RCC 7860 (cell line): Measurements from ENCODE around the gene URB1.
"Not testable (repeated sequence)": the region's sequence is repeated elsewhere in the genome, so short reads cannot be mapped to it uniquely, and the experiment has no call there.

Experiments
- DNase-seq: peaks from one replicate; pipeline ENCODE4 v3.0.0-alpha.2; 2015; ENCODE audit warnings: low spot score
- FAIRE-seq: peaks from 2 replicates; lab custom pipeline; 2012; peaks lifted over from hg19 to GRCh38; lab: Jason Lieb, UNC

Gene URB1

GRCh38 chr21:32411350-32412161 lies 18.7 kb upstream of the URB1 start:
- no peak for DNase-seq
- no peak for FAIRE-seq

DNA sequence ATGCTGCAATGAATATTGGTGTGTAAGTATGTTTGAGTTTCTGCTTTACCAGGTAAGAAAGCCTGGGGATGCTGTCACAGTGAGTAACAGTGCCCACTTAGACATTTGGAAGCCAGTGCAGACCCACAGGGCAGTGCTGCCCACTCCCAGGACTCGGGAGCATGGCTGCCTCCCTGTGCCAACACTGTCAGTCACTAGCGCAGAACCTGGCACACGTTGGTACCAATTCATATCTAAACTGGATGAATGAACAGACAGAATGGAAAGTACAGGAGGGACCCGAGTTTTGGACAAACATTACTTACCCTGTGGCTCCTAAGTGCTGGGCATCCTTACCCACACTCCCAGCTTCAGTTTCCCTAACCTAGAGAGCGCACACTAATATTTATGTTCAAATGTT lies 18.1 kb upstream of the URB1 start:
- DNase-seq: no peak
- no peak for FAIRE-seq

DNA sequence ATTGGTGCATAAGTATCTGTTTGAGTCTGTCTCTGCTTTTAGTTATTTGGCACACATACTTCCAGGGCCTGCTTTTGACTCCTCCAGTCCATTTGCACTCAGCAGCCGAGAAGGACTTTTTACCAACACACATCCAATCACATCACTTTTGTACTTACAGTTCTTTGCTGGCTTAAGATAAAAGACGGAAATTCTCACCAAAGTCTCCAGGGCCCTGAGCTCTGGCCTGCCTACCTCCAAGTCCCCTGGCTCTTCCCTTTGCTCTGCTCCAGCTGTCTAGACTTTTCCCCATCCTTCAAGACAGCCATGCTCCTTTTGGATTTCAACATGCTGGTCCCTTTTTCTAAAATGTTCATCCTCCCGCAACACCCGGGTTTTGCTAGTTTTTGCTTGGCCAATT lies 17.5 kb upstream of the URB1 start:
- no peak for FAIRE-seq
- DNase-seq: no peak

GRCh38 chr21:32406405-32406804 lies 13.6 kb upstream of the URB1 start:
- no peak for DNase-seq
- no peak for FAIRE-seq

- no peak for FAIRE-seq
- no peak for DNase-seq
These were observed 10.5 kb upstream of the URB1 start for GRCh38 chr21:32403201-32403777.

- no peak for FAIRE-seq
- DNase-seq: no peak
These were observed 827 bp upstream of the URB1 start for GRCh38 chr21:32393677-32394001.

DNA sequence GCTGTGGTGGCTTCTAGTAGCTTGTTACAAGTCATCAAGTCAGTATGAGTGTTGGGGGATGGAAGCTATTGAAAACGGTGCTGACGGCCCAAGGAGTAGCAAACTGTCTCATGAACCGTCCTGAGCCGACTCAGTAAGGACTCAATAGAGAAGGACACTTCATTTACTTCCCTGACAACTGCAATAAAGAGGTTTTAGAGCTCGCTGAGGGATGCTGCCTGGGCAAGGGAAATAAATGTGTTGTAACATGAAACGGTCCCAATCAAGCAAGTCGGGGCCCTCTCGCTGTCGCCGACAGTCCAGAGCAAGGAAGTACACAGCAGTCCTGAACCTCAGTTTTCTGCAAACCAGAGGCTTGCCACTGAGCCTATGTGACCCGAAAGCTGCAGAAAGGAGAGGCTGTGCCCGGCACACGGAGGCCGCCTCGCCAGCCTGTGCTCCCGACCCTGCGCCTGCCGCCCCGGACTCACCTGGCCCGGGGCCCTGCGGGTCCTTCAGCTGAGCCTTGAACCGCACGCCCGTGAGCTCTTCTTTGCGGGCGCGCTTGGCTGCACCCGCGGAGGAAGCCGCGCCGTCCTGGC lies 423 bp downstream of the URB1 start:
- DNase-seq (no peak), FAIRE-seq (no peak)

GRCh38 chr21:32391755-32392154 lies 1.1 kb downstream of the URB1 start:
- no peak for DNase-seq
- FAIRE-seq: no peak

DNA sequence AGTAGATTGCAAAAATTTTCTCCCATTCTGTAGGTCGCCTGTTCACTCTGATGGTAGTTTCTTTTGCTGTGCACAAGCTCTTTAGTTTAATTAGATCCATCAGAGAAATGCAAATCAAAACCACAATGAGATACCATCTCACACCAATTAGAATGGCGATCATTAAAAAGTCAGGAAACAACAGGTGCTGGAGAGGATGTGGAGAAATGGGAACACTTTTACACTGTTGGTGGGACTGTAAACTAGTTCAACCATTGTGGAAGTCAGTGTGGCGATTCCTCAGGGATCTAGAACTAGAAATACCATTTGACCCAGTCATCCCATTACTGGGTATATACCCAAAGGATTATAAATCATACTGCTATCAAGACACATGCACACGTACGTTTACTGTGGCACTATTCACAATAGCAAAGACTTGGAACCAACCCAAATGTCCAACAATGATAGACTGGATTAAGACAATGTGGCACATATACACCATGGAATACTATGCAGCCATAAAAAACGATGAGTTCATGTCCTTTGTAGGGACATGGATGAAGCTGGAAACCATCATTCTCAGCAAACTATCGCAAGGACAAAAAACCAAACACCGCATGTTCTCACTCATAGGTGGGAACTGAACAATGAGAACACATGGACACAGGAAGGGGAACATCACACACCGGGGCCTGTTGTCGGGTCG lies 2.1 kb downstream of the URB1 start:
- not testable (repeated sequence) for DNase-seq, FAIRE-seq

DNA sequence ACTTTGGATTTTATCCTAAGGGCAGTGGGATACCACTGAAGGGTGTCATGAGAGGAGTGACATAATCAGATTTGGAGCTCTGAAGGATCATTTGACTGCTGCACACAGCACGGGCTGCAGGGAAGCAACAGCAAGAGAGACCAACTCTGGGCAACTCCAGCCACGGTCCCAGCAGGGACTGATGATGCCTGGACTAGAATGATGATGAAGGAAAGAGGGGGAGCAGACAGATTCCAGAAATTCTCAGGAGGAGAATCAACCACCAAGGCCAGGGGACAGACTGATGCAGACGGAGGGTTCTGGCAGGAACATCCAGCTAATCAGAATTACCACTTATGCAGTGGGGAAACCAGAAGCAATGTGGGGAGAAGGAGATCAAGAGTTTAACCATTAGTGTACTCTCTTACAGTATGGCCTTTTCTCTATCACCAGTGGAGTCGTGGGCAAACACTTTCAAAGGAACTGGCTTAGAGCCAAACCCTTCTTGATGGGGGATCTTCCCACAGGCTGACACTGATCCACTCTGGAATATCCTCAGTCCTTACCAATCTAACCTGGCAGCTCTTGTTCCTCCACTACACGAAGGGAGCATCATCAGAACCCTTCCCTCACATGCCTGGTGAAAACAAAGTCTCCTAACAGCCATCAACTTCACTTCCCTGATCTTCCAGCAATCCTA lies 3.3 kb downstream of the URB1 start:
- DNase-seq: no peak

GRCh38 chr21:32388306-32388705 lies 4.5 kb downstream of the URB1 start:
- DNase-seq: no peak

More for the DNA sequence above, 3.3 kb downstream of the URB1 start:
- FAIRE-seq: no peak

GRCh38 chr21:32387151-32387550 lies 5.7 kb downstream of the URB1 start:
- no peak for DNase-seq
- FAIRE-seq: no peak

More at GRCh38 chr21:32388306-32388705, 4.5 kb downstream of the URB1 start:
- no peak for FAIRE-seq

DNA sequence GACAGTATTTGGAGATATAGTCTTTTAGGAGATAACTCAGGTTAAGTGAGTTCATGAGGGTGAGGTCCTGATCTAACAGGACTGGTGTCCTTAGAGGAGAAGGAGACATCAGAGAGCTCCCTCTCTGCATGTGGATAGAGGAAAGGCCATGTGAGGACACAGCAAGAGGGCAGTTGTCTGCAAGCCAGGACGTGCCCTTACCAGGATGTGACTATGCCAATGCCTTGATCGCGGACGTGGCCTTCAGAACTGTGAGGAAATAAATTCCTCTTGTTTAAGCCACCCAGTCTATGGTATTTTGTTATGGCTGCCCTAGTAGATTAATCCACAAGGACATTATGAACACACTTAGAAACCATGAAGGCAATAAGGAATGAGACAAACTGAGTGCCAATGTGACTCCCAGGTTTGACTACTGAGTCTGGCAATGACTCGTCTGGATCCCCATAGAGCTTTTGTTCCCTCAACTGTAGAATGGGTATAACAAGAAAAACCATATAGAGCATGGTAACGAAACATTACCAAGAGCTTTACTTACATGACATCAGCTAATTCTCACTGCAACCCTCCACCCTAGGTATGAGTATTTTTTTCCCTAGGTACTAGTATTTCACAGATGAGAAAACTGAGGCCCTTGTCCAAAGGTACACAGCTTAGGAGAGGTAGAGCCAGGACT lies 6.5 kb downstream of the URB1 start:
- DNase-seq: peak; percentile 19
- FAIRE-seq: no peak

DNA sequence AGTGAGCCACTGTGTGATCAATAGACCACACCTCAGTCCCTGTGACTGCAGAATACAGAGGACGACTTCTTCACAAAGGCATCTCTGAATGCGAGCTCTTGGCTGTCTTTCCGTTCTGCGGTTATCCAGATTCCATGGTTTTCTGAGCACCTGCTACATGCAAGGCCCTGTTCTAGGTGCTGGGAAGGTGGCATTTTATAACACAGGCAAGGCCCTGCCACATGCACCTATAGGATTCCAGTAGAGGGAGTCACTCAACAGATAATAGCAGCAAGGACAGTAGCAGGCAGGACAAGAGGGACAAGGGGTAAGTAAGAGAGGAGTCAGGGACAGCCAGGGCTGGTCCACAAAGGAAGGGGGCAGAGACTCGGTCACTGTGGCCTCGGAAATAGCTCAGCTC lies 9.0 kb downstream of the URB1 start:
- DNase-seq (no peak), FAIRE-seq (no peak)

- DNase-seq: no peak
- FAIRE-seq: no peak
These were observed 10.6 kb downstream of the URB1 start for GRCh38 chr21:32382108-32382644.

DNA sequence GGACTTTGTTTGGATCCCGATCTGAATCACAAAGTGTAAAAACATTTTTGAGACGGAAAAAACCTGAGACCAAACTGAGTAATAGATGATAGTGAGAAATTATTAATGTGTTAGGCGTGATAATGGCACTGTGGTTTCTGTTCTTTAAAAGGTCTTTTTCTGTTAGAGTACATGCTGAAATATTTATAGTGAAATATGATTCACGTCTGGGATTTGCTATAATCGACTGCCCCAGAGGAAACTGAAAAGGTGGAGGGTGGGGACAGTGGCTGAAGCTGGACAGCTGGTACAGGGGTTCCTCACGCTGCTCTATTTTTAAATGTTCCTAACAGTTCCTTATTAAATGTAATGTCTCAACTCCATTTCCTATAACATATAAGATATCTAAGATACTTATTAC lies 11.2 kb downstream of the URB1 start:
- DNase-seq (no peak), FAIRE-seq (no peak)

DNA sequence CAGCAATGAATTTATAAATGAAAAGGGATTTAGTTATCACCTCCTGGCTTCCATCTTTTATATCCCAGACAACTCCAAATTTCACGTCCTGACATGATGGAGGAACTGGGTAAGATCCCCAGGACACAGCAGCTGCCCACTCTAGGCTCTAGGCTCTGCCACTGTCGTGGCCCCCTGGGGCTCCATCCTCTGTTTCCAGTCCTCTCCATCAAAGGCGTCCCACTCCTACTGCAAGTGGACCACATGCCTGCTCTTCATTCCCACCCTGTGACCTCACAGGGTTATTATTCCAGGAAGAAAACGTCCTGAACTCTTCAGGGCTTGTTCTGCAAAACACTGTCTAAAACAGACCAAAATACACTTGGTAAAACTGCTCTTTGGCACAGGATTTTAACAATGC lies 11.9 kb downstream of the URB1 start:
- DNase-seq (no peak), FAIRE-seq (no peak)

- DNase-seq (no peak), FAIRE-seq (no peak)
These were observed 13.9 kb downstream of the URB1 start for GRCh38 chr21:32378956-32379355.

DNA sequence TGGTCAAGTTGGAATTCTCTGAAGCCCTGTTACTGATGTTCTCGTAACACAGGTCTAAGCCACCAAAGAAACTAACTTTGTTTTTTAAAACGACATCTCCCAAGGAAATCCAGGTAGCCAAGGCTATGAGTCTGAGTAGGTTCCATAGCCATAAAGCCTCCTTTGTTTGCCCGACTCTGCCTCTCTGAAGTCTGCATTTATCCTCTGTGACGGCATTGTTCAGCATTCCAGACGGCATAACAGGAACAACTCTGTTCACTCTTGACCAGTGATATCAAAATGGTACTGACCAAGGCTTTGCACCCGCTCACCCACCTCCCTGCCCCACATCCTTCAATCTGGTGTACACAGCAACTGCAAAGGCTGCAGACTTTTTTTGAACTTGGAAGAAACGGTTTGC lies 14.8 kb downstream of the URB1 start:
- no peak for DNase-seq
- FAIRE-seq: no peak

DNA sequence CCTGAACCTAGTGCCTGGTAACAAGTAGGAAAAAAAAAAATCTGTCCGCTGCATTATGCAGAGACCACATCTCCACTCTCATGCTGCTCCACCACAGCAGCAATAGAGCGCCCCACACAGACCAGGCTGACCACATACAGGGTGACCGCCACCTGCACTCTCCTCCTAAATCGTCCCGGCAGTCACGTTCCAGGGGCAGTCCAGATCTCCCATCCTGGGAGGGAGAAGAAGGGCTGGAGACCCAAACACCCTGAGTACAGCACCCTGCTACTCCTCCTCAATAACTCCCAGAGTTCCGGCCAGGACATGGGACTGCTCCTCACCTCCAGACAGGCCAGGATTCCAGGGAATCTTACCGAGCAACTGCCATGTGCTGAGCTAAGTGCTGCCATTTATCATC lies 15.3 kb downstream of the URB1 start:
- DNase-seq: no peak
- FAIRE-seq: no peak
